ENCODE data around the gene FRG2C. TPM values are rescaled to one million over a fixed set of nuclear protein-coding genes. Genes with fewer than 3 reads are reported as not detected.
A peak's percentile ranks its signal among the peaks of the same experiment; 100 is the strongest.
"Not testable (repeated sequence)": the region's sequence is repeated elsewhere in the genome, so short reads cannot be mapped to it uniquely, and the experiment has no call there.

Gene FRG2C
- total RNA-seq, 8 experiments from 2014 or later: 0.09 to 0.15 (median 0.11) TPM; not detected in 5

GRCh38 chr3:75672140-75672775, 8.1 kb downstream of the FRG2C start:
- in situ Hi-C loops (cut with MboI; ENCODE audit: low pct_unique_long_range_greater_than_20kb in 2 of 9, low sequenced_read_pairs in 9 of 9, unreplicated experiment in 9 of 9); H3K4me1 ChIP-seq (replicated peaks in 1 of 2); H3K27ac ChIP-seq: not testable (repeated sequence)
- WGBS, 10 experiments: 11 to 23% (median 12%) methylated on average over 5 to 34 of the region's 59 CpGs; no CpG with 5 or more reads in 5 of the 10 experiments
- peak; percentile 71 to 92 (median 79) for ATAC-seq (replicated peaks in 6 of 8)
- peak overlapping the region; percentile 9 to 38 (median 30) for H3K4me3 ChIP-seq

- H3K4me3 ChIP-seq; ATAC-seq (replicated peaks in 6 of 8); H3K27ac ChIP-seq; H3K4me1 ChIP-seq (replicated peaks in 1 of 2); in situ Hi-C loops (cut with MboI; ENCODE audit: low pct_unique_long_range_greater_than_20kb in 2 of 9, low sequenced_read_pairs in 9 of 9, unreplicated experiment in 9 of 9): not testable (repeated sequence)
- whole genome bisulfite sequencing, 10 experiments: 0 to 50% (median 4%) methylated on average over 1 of the region's 1 CpG; no CpG with 5 or more reads in 4 of the 10 experiments
Measured at GRCh38 chr3:75683965-75684364, 19.8 kb downstream of the FRG2C start.

- Histone ChIP-seq H3K27ac (no peak overlapping the region), H3K4me3 (no peak overlapping the region), H3K4me1 (replicated peaks in 1 of 2) (no peaks in the 10 kb centered on the region)
- no peak for ATAC-seq (replicated peaks in 6 of 8)
- in situ Hi-C loops (cut with MboI; ENCODE audit: low pct_unique_long_range_greater_than_20kb in 2 of 9, low sequenced_read_pairs in 9 of 9, unreplicated experiment in 9 of 9): no loop called here
- WGBS, 10 experiments: 52 to 100% (median 87%) methylated on average over 1 to 7 of the region's 9 CpGs; no CpG with 5 or more reads in 3 of the 10 experiments
Measured at GRCh38 chr3:75687323-75687722, 23.2 kb downstream of the FRG2C start.

GRCh38 chr3:75692061-75692460, 27.9 kb downstream of the FRG2C start:
- Histone ChIP-seq H3K4me1 (replicated peaks in 1 of 2) (no peaks in the 10 kb centered on the region), H3K27ac (no peak overlapping the region), H3K4me3 (no peak overlapping the region)
- in situ Hi-C loops (cut with MboI; ENCODE audit: low pct_unique_long_range_greater_than_20kb in 2 of 9, low sequenced_read_pairs in 9 of 9, unreplicated experiment in 9 of 9): no loop called here
- no peak for ATAC-seq (replicated peaks in 6 of 8)
- 38 to 100% (median 73%) methylated on average over 1 to 2 of the region's 2 CpGs; no CpG with 5 or more reads in 4 of the 10 experiments for WGBS, 10 experiments

Other genes with a start within 250 kb of the FRG2C start
- gene ZNF717, start 121.2 kb downstream of the FRG2C start, total RNA-seq: 10 to 100 TPM in 4 of 8 experiments, 1 to 10 TPM in 3, under 1 TPM in 1; 0.33 to 34.4 (median 7.9) TPM

Measured in motor neuron (in vitro differentiated cells).